Fibroblast of peridontal ligament (primary cell): ENCODE data around the gene SMAD3.
A peak's percentile ranks its signal among the peaks of the same experiment; 100 is the strongest.
"Not testable (repeated sequence)": the region's sequence is repeated elsewhere in the genome, so short reads cannot be mapped to it uniquely, and the experiment has no call there.

Experiments used
- DNase-seq: peaks from one replicate; pipeline ENCODE4 v3.0.0-alpha.2; 2010; ENCODE audit errors: extremely low read depth

SMAD3 gene

DNA sequence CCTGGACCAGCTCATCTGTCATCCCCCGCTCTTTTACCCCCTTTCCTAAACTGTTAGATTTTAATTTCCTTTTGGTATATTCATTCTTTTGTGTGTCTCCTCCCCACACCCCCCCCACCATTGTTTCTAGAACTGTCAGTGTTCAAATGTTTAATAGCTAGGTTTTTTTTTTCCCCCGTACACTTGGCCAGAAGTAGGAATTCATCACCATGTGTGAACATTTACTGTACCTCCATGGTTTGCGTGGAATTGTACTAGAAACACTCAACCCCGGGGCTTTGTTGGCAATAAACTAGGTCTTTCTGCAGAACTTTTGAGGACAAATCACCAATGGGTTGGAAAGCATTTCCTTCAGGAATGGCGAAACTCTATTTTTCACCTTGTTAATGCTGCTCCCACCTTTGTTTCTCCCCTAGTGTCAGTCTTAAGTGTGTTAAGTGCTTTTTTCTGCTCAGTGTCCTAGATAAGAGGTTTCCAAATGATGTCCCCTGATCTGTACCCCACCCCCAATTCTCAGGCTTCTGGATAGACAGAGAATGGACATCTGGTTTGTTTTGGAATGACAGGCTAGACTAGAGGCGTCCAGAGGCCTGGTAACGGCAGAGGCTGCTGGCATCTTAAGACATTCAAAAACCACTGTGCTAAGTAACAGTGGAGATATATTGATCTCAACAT lies 76.8 kb downstream of the SMAD3 start:
- DNase-seq: no peak

DNA sequence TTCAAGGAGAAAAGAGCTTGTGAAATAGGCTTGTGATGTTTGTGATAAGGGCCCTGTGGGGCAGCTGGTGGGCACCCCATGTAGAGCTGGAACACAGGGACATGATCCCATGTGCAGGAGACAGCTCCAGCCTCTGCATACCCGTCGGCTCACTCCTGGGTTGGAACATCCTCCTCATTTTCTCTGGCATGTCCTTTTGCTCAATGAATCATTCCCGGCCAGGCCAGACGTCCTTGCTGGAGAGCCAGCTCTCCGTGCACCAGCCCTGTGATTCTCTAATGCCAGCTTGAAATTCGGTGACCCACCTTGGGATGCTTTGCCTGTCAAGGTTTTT lies 77.3 kb downstream of the SMAD3 start:
- peak; percentile 42 for DNase-seq

DNA sequence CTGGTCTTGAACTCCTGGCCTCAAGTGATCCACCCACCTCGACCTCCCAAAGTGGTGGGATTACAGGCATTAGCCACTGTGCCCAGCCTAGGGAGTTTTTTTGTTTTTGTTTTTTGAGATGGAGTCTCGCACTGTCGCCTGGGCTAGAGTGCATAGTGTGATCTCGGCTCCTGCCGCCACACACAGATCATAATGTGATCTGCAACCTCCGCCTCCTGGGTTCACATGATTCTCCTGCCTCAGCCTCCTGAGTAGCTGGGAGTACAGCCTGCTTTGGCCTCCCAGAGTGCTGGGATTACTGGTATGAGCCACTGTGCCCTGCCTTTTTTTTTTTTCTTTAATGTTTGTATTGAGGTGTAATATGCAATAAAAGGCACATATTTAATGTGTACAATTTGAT lies 78.2 kb downstream of the SMAD3 start:
- no peak for DNase-seq

DNA sequence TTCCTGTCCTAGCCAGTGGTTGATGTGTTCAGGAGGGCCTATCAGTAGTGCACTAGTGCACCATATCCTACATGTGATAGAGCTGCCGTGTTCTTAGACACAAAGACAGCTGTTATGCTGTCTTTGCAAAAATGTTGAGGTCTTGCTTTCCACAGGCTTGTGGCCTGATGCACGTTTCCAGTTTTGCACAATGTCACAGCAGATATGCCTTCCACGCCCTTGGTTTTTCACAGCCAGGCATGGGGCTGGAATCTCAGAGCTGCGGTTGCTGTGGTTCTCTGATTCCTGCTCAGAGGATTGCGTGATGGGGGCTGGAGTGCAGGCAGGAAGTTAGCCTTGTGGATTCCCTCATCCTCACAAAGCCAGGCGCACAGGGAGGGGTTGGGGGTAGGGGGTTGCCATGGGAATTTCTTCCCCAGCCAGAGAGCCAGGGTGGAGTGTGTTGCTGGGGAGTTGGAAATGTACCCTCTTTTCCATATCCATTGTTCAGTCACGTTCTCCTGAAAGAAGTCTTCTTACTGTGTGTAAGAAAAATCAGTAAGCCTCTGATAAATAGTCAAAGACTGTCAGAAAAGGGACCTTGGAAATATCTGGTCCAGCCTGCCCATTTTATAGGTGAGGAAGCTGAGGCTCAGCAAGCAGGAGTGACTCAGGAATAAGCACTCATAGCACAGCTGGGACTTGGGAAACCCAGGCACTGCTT lies 79.4 kb downstream of the SMAD3 start:
- peak; percentile 65 for DNase-seq

DNA sequence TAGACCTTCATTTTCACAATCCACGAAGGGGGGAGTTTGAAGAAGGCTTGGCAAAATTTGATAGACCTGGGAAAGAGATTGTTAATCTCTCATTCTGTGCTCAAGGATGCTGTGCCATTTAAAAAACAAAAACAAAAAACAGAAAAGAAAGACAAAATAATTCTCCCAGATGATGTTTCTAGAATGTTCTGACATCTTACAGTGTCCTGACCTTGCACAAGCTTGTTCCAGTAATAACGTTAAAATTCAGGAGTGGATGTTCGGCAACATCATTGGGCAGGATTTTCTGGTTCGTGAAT lies 79.9 kb downstream of the SMAD3 start:
- DNase-seq: no peak

DNA sequence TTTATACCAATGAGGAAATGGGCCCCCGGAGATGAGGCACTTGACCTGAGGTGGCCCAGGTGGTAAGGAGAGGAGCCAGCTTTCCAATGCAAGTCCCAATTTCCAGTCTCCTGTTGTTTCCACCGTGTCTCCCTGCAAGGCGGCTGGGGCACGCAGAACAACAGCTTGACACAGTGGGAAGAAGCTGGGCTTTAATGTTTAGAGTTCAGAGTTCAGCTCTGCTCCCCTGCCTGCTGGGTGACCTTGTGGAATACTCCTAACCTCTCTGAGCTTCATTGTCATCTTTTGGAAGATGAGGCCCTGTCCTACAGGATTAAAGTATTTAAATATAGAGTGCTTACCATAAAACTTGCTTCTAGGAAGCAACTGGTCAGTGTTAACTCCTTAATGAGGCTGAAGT lies 80.3 kb downstream of the SMAD3 start:
- DNase-seq: no peak

DNA sequence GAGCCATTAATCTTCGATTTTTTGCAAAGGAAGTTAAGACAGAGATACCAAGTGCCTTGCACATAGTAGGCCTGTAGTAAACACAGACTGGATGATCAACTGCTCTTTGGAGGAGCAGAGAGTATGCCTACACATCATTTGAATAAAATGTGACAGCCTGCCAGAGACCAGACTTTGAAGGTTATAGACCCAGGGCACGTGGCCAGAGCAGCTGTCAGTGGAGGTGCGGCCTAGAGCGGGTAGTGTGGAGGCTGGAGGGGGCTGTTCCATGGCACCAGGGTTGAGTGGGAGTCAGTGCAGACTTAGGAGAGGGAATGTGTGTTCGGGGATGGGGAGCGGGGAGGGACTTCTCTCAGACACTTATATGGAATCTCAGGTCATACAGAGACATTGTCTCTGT lies 80.8 kb downstream of the SMAD3 start:
- peak; percentile 65 for DNase-seq

DNA sequence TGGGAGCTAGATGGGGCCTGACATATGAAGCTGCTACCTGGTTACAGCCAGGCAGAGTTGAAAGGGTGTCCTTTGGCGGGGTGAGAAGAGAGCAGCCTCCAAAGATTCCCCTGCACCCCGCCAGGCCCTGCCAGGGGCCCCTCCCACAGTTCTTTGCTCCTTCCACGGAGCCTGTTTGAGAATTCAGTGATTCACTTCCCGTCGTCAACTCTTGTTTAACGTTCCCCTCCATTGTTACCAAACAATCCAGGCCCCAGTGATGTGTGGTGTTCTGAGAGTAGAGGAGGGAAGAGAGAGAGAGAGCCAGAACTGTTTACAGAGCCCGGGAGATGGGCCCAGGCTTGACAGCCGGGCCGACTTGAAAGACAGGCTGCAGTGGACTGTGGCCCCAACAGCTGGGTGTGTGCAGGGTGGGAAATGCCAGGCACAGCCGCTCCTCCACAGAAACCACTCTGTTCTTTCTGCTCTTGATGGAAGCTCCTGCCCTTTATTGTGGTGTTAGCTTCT lies 81.5 kb downstream of the SMAD3 start:
- peak; percentile 84 for DNase-seq

DNA sequence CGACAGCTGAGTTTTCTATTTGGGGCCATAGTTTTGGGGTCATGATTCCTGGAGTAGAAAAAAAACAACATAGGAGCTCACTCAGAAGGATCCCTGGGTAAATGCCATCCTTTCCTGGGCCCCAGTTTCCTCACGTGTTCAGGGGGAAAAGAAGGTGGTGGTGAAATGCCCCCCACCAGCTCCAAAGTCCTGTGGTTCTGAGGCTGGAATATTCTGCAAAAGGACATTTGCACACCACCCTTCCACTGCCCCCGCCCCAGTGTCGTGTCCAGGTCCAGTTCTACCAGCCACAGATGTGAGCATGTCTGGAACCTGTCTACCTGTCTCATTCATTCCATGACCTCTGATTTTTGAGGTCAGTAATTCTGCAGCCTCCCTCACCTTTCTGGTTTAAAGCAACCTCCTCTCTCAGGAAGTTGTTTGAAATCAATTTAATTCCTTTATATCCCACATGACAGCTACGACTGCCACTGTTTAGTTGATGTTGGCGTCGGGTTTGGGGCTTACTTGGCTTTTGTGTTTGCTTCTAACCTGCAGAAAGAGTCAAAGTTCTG lies 82.1 kb downstream of the SMAD3 start:
- no peak for DNase-seq

DNA sequence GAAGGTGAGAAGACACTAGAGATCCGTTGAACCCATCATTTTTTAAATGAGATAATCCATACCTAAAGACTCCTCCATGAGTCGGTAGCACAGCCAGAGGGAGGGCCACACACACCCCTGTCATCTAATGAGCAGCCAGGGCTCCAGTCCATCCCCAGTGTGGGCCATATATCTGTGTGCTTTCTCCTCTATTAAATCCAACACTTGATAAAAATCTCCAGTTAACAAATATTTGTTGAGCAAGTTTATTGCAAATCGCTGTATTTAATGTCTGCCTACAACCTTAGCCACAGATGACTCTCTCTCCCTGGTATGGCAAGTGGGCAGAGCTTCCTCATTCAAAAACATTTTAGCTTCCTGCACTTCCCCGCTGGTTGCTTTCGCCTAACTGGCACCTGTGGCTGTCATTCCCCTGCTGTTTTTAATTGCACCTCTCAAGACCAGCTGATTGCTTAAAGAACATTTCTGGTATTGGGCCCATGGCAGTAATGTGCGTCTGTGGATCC lies 82.8 kb downstream of the SMAD3 start:
- DNase-seq: peak; percentile 51

DNA sequence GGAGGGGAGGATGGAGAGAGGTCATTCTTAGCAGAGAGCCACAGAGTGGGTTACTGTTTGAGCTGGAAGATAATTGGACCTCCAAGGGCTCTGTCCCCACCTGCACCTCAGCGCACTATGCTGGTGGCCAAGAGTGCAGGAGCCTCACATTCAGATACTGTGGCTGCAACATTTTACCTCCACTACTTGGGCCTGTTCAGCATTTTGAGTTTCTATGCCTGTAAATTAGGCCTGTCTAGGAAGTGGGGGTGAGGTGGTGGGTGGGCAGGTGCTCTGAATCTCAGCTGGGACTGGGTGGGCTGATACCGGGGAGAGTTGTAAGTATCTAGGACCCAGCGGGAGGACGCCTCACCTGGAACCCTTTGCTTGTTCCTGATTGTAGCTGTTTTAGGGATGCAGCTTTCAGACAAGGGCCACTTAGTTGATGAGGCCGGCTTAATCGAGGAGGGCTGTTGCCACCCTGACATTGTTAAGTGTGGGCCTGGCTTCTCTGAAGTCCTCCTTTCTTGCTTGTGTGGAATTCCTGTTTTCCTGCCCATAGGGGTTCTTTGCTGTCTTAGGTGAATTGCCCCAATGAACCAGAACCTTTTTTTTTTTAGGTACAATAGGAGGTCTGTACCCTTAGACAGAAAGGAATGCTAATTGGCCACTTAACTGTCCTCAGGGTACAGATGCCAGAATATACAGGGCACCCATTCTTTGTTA lies 83.8 kb downstream of the SMAD3 start:
- no peak for DNase-seq

DNA sequence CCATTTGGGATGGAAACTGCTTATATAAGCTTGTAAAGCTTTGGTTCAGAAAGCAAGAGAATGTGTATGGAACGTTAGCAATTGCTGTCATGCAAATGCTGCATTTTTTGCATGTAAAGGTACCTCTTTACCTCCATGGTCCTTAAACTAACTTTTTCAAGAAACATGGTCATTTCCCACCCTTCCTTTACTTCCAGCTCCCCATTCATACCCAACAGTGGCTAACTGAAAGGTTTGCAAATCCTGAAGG lies 84.3 kb downstream of the SMAD3 start:
- DNase-seq: no peak

DNA sequence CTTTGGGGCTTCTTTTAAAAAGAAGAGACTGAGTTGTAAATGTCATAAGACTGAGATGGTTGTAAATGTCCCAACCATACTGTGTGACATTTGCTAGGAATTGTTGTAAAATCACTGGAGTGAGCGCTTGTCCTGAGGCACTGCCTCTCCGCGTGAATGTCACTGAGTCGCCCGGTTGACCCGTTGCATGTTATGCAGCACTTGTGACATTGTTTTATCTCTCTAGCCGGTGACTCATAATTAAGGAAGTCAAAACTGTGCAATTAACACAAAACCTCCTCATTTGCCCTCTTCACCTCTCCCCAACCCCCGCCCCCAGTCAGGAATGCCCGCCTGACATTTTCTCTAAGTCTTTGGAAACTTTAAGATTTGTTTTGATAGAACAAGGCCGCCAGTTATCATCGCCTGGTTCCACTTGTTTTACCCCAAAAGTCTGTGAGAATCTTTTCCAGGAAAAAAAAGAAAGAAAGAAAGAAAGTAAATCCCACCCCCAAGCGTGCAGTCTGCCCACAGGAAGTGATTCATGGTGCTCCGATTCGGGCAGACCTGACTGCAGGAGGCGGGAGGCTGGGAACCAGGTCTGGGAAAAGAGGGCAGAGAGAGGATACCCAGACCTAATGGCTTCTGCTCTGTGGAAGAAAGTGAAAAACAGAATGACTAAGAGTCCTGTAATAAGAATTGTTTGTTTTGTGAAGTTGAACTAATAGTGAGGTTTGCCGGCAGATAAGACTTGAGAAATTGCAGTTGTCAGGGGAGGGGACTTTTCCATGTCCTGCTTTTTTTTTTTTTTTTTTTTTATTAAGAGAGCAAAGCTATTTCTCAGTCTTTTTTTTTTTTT lies 84.8 kb downstream of the SMAD3 start:
- peak; percentile 88 for DNase-seq

DNA sequence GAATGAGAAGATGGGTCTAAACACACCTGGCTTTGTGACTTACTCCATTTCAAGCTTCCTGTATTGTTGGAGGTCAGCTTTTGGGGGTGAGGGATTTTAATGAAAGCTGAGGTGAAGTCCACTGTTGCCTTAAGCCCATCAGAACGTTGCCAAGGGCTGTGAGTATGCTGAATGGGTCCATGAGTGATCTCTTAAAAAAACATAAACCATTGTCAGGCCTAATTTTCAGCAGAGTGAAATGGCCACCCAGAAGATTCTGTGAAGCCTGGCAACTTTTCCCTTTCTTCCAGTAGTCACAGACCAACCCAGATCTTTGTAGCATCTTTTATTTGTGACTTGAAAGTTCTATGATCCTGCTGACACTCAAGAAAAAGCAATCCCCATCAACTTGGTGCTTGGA lies 87.0 kb downstream of the SMAD3 start:
- DNase-seq: no peak

DNA sequence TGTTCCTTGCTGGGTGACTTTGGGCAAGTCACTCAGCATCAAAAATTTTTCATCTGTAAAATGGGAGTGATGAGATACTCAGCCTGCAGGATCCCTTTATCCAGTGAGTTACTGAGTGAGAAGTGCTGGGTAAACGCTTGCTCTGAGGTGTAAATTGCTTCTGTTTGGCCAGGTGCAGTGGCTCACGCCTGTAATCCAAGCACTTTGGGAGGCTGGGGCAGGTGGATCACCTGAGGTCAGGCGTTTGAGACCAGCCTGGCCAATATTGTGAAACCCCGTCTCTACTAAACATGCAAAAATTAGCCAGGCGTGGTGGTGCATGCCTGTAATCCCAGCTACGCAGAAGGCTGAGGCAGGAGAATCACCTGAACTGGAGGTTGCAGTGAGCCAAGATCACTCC lies 87.6 kb downstream of the SMAD3 start:
- not testable (repeated sequence) for DNase-seq

DNA sequence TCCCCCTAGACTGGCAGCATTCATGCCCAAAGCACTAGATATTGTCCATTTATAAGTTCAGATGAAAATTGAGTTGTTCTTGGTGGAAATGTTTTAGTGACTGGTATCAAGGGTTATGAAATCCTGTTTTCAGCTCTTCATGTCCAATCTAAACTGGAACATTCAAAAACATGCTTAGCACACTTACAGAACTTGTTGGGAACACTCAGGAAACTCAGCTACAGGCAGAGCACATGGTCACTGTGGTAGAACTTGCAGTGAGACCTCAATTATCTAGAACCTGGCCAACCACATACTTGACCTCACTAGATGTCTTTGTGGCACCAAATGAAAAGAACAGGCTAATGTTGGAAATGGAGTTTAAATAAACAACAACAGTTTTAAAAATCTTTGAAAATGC lies 88.8 kb downstream of the SMAD3 start:
- DNase-seq: no peak

DNA sequence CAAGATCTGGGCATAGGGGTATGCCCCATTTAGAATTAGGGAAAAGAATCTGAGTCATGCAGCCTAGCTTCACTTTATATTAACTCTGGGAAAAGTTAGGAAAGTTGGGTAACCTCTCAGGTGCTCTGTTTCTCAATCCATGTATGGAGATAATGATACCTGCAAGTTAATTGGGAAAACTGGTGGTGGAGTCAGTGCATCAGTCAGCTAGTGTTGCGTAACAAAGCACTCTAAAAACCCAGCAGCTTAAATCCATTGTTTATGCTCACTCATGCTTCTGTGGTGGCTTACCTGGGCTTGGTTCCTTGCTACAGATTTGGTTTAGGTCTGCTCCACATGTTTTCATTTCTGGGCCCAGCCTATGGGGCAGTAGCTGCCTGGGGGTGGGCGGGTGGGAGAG lies 91.0 kb downstream of the SMAD3 start:
- no peak for DNase-seq

DNA sequence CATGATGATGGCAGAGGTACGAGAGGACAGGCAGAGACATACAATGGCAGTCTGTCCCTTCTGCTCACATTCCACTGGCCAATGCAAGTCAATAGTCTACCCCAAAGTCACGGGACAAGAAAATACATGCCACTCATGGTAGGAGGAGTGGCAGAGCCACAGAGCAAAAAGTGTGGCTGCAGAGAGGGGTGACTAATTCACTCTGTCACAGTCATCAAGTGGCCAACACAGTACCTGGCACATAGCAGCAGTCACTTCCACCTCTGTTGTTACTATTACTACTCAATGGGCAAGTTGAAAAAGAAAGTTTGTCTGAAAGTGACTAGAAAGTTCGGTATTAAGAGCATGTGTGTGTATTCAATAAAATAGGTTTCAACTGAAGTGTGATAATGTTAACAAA lies 91.4 kb downstream of the SMAD3 start:
- DNase-seq: no peak

DNA sequence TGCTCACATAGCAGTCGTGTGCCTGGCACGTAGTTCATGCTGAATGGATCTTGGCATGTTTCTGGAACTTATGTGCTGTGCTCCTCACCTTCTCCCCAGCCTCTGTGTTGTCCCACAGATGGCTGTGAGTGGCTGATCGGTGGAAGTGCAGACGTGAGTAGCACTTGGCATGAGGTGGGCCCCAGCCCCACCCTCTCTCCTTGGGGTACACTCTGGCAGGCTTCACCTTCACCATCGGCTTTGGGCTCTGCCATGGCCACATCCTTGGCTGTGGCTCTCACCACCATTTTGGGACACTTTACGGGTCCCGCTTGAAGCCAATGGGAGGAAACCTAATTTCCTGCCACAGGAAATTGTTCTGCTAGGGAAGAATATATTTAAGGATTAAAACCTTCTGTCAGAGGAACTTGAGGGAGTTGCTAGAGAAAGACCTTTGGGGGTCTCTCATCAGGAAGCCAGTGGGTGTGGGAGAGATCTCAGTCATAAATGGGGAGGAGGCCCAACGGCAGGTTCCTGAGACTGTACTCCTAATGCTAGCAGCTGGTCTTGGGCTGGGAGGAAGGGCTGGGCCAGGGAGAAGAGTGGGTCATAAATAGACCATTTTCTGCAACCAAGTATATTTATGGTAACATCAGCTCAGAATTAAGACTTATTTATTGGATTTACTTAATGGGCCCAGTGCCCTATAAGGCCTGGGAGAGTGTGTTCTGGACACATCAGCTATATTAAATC lies 92.3 kb downstream of the SMAD3 start:
- DNase-seq: no peak

DNA sequence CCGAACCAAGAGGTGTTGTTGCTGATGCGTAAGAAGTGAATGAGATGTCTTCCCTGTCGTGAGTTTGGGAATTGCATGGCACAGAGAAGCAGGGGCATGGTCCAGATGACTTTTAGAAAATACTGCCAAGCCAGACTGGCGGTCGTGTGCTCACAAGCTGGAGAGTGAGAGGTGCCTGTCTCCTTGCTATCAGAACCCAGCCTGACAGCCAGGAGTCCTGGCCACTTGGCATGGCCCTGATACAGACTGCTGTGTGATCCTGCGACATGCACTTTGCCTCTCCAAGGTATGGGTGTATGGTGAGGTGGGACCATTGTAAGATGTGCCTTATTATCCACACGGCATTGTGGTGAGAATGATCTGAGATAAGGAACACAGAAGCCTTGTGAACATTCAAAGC lies 93.0 kb downstream of the SMAD3 start:
- no peak for DNase-seq

DNA sequence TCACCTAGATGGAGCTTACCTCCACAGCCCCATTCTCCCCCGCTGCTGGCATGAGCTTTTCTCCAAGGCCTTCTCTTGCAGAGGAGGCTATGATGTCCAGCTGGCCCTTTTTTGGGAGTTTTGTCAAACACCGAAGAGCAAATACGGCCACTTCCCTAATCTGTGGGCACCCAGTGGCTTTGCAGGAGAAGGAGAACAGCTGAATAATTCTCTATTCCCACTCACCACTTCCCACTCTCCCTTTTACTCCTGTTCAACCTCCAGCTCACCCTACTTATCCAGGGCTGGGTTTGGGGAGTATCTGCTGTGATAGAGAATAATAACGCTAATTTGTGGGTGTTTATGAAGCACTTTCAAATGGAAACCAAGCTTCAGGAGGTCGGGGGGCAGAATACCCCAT lies 96.0 kb downstream of the SMAD3 start:
- no peak for DNase-seq

DNA sequence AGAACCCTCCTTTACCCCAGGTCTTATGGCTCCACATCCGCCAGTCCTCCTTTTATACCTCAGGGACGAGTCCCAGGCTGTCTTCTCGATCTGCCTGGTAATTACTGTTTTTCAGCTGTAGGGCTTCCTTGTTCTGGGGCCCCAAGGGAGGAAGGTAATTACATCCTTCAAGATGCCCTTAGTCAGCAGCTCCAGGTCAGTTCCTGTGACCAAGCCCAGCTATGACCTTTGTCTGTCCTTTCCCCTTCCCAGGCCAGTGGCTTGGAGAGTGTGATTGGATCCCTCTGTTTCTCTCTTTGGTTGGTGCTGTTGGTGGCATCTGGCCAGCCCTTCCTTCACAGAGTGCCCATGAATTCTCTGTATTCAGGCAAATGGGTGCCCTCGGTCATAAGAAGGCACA lies 96.5 kb downstream of the SMAD3 start:
- no peak for DNase-seq
